Measurements from ENCODE around the gene WASF2. TPM values are rescaled to one million over a fixed set of nuclear protein-coding genes. Genes with fewer than 3 reads are reported as not detected.
"Not testable (repeated sequence)": the region's sequence is repeated elsewhere in the genome, so short reads cannot be mapped to it uniquely, and the experiment has no call there.

The WASF2 gene
- total RNA-seq, 1 donor from 2014 or later: 35.0 TPM

GRCh38 chr1:27388337-27389005, 101.5 kb downstream of the WASF2 start:
- Histone ChIP-seq H3F3A (ENCODE audit: low read depth) (peaks cover 6% of the 10 kb centered on the region), H3K27ac (no peak overlapping the region), H3K4me2 (no peak overlapping the region), H4K20me1 (ENCODE audit: low read depth) (no peaks in the 10 kb centered on the region), H2AFZ (replicated peaks) (no peak overlapping the region), H3K9ac (no peak overlapping the region), H3K4me3 (no peak overlapping the region), H3K27me3 (no peaks in the 10 kb centered on the region), H3K36me3 (no peaks in the 10 kb centered on the region), H3K4me1 (peaks cover 11% of the 10 kb centered on the region), H3K9me3 (ENCODE audit: low read depth) (no peaks in the 10 kb centered on the region), H3K79me2 (ENCODE audit: low read depth) (no peaks in the 10 kb centered on the region)
- no peak overlapping the region for H3K4me3 Mint-ChIP-seq
- H3K27me3 Mint-ChIP-seq (ENCODE audit: insufficient read depth, low read depth): peaks cover 2% of the 10 kb centered on the region
- H3K36me3 Mint-ChIP-seq: no peaks in the 10 kb centered on the region
- peak; percentile 77 for DNase-seq (ENCODE audit: low spot score)
- TF ChIP-seq CTCF (IDR thresholded peaks at IDR 0.05) (peak; percentile 92), EZH2phosphoT487 (IDR thresholded peaks at IDR 0.05) (no peak), EZH2 (IDR thresholded peaks at IDR 0.05) (no peak)
- peaks cover 17% of the 10 kb centered on the region for H3K4me1 Mint-ChIP-seq
- H3K27ac Mint-ChIP-seq: no peak overlapping the region
- peaks cover 2% of the 10 kb centered on the region for H3K9me3 Mint-ChIP-seq

GRCh38 chr1:27384797-27385196, 105.2 kb downstream of the WASF2 start:
- not testable (repeated sequence) for H3K36me3 Mint-ChIP-seq; H3K27ac Mint-ChIP-seq; H2AFZ ChIP-seq (replicated peaks); H3K9ac ChIP-seq; H3K9me3 ChIP-seq (ENCODE audit: low read depth); H3K79me2 ChIP-seq (ENCODE audit: low read depth); H3F3A ChIP-seq (ENCODE audit: low read depth); H3K27me3 Mint-ChIP-seq (ENCODE audit: insufficient read depth, low read depth); H3K4me3 Mint-ChIP-seq; H3K27ac ChIP-seq; H3K4me1 ChIP-seq; H3K36me3 ChIP-seq; H3K4me2 ChIP-seq; H4K20me1 ChIP-seq (ENCODE audit: low read depth); H3K4me3 ChIP-seq; H3K9me3 Mint-ChIP-seq; DNase-seq (ENCODE audit: low spot score)
- peaks cover 13% of the 10 kb centered on the region for H3K4me1 Mint-ChIP-seq
- peaks cover 27% of the 10 kb centered on the region for H3K27me3 ChIP-seq

GRCh38 chr1:27383661-27384060, 106.3 kb downstream of the WASF2 start:
- Histone ChIP-seq H3K9ac (no peak overlapping the region), H2AFZ (replicated peaks) (no peak overlapping the region), H3K4me2 (no peak overlapping the region), H3K4me3 (no peak overlapping the region), H3K79me2 (ENCODE audit: low read depth) (no peaks in the 10 kb centered on the region), H3K27ac (no peak overlapping the region), H3K4me1 (no peaks in the 10 kb centered on the region), H4K20me1 (ENCODE audit: low read depth) (no peaks in the 10 kb centered on the region), H3K9me3 (ENCODE audit: low read depth) (no peaks in the 10 kb centered on the region), H3K36me3 (no peaks in the 10 kb centered on the region), H3K27me3 (peaks cover 27% of the 10 kb centered on the region), H3F3A (ENCODE audit: low read depth) (no peaks in the 10 kb centered on the region)
- no peak for TF ChIP-seq EZH2phosphoT487 (IDR thresholded peaks at IDR 0.05)
- TF ChIP-seq CTCF (IDR thresholded peaks at IDR 0.05): no peak
- TF ChIP-seq EZH2 (IDR thresholded peaks at IDR 0.05): no peak
- Mint-ChIP-seq H3K4me3 (no peak overlapping the region), H3K27me3 (ENCODE audit: insufficient read depth, low read depth) (peaks cover 7% of the 10 kb centered on the region), H3K9me3 (peaks cover 1% of the 10 kb centered on the region), H3K4me1 (peaks cover 12% of the 10 kb centered on the region), H3K36me3 (no peaks in the 10 kb centered on the region), H3K27ac (no peak overlapping the region)
- no peak for DNase-seq (ENCODE audit: low spot score)

GRCh38 chr1:27383039-27383605, 106.8 kb downstream of the WASF2 start, which contains the start of gene CD164L2:
Gene CD164L2, minus strand, starts transcription at chr1:27383333. Its CDS starts 94 bp downstream, at chr1:27383239.
- Mint-ChIP-seq H3K27ac (no peak within 1 kb of the TSS), H3K4me3 (no peak within 1 kb of the TSS), H3K27me3 (ENCODE audit: insufficient read depth, low read depth) (peaks cover 7% of the 10 kb centered on the region), H3K36me3 (no peaks in the 10 kb centered on the region), H3K4me1 (peaks cover 8% of the 10 kb centered on the region), H3K9me3 (no peaks in the 10 kb centered on the region)
- H3K36me3 ChIP-seq: no peaks in the 10 kb centered on the region
- H3K9ac ChIP-seq: no peak within 1 kb of the TSS
- no peaks in the 10 kb centered on the region for H3K4me1 ChIP-seq
- no peaks in the 10 kb centered on the region for H4K20me1 ChIP-seq (ENCODE audit: low read depth)
- peak within 1 kb of the TSS; percentile 79 for H2AFZ ChIP-seq (replicated peaks)
- H3F3A ChIP-seq (ENCODE audit: low read depth): no peaks in the 10 kb centered on the region
- H3K27me3 ChIP-seq: peaks cover 27% of the 10 kb centered on the region
- H3K27ac ChIP-seq: no peak within 1 kb of the TSS
- DNase-seq (ENCODE audit: low spot score): peak; percentile 88
- H3K9me3 ChIP-seq (ENCODE audit: low read depth): no peaks in the 10 kb centered on the region
- H3K4me2 ChIP-seq: peak within 1 kb of the TSS; percentile 80
- H3K79me2 ChIP-seq (ENCODE audit: low read depth): no peaks in the 10 kb centered on the region
- H3K4me3 ChIP-seq: peak within 1 kb of the TSS; percentile 44
- TF ChIP-seq CTCF (IDR thresholded peaks at IDR 0.05) (no peak), EZH2 (IDR thresholded peaks at IDR 0.05) (no peak), EZH2phosphoT487 (IDR thresholded peaks at IDR 0.05) (no peak)

Measured in neural progenitor cell (in vitro differentiated cells).